Right forelimb (tissue), 1 donor: ENCODE data around the gene RHEX.
"Not testable (repeated sequence)": the region's sequence is repeated elsewhere in the genome, so short reads cannot be mapped to it uniquely, and the experiment has no call there.

Experiments
- DNase-seq: peaks from one replicate; pipeline ENCODE4 v3.0.0-alpha.2; 2018

RHEX gene

DNA sequence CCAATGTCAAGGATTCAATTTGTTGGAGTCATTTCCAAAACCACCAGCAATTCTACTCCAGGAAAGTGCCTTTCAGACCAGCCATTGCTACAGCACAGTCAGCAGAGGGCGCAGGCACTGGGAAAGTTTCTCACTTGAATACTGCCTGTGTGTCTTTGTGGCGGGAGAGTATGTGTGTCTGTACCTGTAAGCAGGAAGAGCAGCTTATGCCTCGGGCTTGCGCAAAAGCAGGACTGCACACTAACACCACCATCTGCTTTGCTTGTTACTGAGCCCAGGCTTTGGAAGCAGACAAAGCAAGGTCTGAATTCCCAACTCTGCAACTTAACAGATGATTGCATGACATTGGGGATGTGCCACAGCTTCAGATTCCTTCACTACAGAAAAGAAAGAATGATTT lies 22.3 kb upstream of the RHEX start:
- peak; percentile 75 for DNase-seq

GRCh38 chr1:206032380-206033140 lies 20.4 kb upstream of the RHEX start:
- DNase-seq, result no peak

DNA sequence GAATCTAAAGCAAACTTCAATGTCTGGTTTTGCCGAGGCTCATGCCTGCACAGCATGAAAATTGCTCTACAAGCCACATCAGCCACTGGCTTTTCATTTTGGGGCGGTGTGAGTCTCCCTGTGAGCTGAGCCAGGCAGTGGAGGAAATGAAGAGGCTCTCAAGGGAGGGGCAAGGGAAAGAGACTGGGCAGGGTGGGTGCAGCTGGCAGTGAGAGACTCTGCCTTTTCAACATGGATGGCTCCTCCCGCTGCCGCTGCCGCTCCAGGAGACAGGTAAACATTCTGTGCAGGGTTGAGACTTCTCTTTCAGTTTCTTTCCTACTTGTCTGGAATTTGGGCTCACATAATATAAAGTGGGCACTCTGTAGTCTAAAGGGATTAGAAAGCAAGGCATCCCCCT lies 17.9 kb upstream of the RHEX start:
- no peak for DNase-seq

DNA sequence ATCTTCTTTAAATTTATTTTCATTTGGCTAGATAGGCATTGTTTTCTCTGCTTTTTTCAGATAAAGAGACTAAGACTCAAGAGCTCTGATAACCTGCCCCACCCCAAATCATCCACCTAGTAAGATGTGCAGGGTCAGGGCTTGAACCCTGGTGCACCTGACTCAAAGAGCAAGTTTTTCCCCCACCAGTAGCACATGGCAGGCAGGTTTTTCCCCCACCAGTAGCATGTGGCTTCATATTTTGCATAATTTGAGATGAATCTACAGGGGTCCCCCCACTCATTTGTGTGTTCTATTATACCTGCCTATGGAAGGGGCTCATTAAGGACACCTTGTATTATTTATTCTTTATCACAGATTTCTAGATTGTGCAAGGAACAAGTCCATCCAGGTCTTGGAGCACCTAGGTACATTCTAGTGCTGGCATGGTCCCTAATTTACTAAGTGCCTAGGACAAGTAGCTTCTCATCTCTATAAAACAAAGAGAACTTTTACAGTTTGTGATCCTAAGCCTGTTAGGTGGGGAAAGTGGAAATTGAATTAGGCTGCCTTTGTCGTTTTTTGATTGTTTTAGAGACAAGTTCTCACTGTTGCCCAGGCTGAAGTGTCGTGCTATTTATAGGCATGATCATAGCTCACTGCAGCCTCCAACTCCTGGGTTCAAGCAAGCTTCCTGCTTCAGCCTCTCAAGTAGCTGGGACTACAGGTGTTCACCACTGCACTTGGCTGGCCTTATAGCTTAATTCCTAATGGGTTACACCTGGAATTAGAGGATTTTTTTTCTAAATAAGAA lies 16.1 kb upstream of the RHEX start:
- DNase-seq, result no peak

- DNase-seq, result no peak
Observed at GRCh38 chr1:206037581-206037980, 15.4 kb upstream of the RHEX start.

DNA sequence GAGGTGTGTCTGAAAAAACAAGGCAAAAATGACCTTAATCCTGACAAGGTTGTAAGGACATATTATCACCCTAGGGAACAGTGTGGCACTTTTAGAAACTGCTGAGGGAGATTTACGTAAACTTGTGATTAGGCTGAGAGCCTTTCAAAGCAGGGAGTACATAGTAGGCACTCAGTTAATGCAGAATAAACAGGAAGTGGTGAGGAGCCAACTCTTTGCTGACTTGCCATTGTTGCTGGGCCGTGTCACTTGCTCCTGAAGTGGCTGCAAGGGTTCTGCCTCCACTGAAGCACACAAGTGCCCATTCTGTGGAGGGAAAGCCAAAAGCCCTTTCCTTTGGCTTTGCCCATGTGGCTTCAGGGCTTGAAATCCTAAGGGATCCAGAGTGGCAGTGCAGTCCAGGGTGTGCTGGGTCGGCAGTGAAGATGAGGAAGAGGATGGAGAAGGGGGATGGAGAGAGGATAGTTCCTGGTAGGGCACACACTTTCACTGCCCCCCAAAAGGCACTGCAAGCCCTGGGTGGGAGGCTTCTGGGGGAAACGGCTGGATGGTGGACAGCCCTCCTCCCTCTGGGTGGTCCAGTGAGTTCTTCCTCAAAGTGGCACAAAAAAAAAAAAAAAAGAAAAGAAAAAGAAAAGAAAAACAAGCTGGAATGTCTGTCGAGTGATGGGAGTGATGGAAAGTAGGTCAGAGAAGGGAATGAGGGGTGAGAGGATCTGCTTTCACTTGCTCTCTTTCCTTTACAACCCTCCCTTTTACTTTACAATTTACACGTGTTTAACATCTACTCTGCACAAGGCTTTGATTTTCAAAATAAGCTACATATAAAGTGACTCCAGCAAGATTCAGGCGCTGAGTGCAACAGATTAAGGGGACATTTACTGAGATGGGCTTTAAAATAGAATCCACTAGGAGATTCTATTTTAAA lies 13.7 kb upstream of the RHEX start:
- DNase-seq, result no peak

DNA sequence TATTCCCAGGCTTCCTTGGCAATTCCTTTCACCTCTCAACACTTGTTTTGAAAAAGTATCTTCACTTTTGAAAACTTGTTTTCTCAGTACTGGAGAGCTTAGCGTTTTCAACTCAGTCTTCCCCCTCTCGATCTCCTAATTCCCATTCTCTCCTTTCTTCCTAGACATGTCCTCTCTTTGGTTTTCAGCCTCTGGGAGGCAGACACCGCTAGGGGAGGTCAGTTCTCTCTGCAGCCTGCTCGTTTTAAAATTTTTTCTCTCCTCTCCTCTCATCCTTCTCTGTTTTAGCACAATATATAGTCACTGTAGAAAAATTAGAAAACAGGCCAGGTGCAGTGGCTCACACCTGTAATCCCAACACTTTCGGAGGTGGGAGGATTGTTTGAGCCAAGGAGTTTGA lies 12.6 kb upstream of the RHEX start:
- no peak for DNase-seq

- DNase-seq, result no peak
Observed at GRCh38 chr1:206041640-206042039, 11.3 kb upstream of the RHEX start.

GRCh38 chr1:206047271-206047670 lies 5.7 kb upstream of the RHEX start:
- no peak for DNase-seq

DNA sequence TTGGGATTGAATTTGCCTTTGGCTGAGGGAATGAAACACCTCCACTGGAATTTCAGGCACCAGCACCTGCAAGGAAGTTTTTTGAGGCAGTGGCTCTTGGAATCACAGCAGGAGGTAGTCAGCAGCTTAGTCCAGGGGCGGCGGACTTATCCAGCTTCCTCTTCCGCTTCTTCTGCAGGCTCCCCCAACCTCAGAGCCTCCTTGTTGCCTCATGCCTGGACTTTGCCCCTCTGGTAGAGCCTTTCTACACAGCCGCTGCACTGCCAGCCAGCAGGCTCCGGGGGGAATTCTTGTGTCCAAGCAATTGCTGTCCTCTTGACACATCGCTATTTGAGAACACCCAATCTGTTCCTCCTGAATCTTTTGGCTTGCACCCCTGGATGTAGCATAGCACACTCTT lies 4.4 kb upstream of the RHEX start:
- no peak for DNase-seq

DNA sequence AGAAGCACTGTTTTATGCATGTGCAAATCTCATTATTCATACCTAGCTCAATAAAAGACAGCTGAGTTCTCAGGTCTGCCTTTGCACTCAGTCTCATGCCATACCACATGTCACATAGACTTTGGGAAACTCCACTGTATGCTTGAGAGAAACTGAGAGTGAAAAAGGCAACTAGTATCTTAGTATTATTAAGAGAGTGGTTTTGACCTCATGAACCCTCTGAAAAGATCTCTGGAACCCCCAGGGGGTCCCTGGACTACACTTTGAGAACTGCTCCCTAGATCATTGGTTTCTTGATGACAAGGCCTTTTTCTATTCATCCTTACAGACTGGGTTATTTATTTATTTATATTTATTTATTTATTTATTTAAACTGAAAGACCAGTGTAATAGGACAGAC lies 3.7 kb upstream of the RHEX start:
- DNase-seq, result no peak

DNA sequence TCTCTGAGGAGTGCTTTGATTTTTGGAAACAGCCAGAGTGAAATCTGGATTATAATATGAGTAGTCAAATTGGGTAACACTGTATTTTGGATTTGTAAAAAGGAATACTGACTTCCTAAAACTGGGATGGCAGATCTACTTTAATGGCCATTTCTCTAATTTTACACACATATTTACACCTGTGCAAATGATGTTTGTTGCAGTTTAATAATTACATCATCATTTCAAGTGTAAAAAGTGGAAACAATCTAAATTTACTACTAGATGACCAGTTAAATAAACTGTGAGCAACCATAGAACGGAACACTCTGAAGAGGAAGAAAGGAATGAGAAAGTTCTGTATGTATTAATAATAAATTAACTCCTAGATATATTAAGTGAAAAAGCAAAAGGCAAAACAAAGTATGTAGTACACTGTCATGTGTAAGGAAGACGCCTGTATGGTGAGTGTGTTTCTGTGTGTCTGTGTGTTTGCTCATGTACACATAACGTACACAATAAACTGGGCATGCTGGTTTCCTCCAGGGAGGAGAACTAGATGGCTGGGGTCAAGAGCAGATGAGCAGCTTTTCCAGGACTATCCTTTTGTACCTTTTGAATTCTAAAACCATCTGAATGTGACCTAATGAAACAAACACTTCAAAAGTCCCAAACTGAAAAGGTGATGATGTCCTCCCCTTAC lies 2.9 kb upstream of the RHEX start:
- no peak for DNase-seq

DNA sequence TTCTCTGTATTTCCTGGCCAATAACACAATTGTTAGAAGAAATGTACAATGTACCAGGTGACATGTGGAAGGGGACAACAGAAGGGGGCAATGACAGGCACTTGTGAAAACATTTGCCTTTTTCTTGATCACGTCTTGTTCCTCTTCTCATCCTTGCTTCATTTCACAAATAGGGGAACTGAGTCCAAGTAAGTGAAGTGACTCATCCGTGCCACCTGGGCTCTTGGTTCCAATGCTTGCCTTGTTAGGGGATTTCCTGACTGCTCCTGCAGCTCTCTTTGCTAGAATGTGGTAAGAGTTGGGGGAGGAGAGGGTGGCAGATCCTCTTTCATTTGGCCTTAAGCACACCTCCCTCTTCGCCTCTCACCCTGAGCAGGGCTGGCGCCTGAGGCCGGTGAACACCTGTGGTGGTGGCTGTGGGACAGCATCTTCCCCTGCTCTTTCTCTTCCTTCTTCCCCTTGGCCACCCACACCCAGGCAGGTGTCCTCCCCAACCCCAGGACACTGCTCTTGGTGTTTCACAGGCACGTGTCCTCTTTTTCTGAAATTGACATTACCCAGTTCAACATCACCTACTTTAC lies 2.2 kb upstream of the RHEX start:
- no peak for DNase-seq

DNA sequence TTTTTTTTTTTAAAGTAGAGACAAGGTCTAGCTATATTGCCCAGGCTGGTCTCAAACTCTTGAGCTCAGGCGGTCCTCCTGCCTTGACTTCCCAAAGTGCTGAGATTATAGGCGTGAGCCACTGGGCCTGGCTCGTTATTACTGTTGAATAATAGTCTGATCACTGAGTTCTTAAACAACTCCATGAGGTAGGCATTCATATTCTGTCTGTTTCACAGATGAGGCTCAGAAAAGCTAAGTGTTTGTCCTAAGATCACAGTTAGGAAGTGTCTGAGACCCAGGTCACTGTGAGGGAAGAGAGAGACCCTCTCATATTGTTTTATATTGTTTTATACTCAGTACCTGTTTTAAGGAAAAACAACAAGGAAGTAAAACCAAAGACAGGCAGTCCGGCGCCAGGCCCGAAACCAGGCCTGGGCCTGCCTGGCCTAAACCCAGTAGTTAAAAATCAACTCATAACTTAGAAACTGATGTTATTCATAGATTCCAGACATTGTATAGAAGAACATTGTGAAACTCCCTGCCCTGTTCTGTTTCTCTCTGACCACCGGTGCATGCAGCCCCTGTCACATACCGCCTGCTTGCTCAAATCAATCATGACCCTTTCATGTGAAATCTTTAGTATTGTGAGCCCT lies 625 bp upstream of the RHEX start:
- not testable (repeated sequence) for DNase-seq

GRCh38 chr1:206053616-206054015 lies 643 bp downstream of the RHEX start:
- not testable (repeated sequence) for DNase-seq

- DNase-seq, result not testable (repeated sequence)
Observed at GRCh38 chr1:206055069-206055625, 2.2 kb downstream of the RHEX start.

DNA sequence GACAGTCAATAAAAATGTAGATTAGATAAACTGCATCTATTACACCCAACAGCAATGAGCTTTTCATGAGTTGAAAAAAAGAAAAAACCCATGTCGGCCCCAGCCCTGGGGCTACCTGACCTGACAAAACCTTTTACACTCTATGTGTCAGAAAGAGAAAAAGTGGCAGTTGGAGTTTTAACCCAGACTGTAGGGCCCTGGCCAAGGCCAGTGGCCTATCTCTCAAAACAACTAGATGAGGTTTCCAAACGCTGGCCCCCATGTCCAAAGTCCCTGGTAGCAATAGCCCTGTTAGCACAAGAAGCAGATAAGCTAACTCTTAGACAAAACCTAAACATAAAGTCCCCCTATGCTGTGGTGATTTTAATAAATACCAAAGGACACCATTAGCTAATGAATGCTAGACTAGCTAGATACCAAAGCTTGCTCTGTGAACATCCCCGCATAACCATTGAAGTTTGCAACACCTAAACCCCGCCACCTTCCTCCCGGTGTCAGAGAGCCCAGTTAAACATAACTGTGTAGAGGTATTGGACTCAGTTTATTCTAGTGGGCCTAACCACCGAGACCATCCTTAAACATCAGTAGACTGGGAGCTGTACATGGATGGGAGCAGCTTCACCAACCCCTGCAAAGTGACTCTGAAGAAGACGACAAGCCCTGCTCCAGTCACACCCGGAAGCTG lies 2.8 kb downstream of the RHEX start:
- not testable (repeated sequence) for DNase-seq

DNA sequence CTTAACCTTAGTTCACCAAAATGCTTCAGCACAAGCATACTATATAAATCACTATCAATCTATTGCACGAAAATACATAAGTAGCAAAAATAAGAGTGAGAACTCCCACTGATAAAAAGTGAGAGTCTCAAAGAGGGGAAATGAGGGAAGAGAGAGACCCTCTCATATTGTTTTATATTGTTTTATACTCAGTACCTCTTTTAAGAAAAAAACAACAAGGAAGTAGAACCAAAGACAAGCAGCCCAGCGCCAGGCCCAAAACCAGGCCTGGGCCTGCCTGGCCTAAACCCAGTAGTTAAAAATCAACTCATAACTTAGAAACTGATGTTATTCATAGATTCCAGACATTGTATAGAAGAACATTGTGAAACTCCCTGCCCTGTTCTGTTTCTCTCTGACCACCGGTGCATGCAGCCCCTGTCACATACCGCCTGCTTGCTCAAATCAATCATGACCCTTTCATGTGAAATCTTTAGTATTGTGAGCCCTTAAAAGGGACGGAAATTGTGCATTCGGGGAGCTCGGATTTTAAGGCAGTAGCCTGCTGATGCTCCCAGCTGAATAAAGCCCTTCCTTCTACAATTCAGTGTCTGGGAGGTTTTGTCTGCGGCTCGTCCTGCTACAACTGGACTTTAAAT lies 5.4 kb downstream of the RHEX start:
- not testable (repeated sequence) for DNase-seq

- no peak for DNase-seq
Observed at GRCh38 chr1:206058927-206059292, 5.9 kb downstream of the RHEX start.

DNA sequence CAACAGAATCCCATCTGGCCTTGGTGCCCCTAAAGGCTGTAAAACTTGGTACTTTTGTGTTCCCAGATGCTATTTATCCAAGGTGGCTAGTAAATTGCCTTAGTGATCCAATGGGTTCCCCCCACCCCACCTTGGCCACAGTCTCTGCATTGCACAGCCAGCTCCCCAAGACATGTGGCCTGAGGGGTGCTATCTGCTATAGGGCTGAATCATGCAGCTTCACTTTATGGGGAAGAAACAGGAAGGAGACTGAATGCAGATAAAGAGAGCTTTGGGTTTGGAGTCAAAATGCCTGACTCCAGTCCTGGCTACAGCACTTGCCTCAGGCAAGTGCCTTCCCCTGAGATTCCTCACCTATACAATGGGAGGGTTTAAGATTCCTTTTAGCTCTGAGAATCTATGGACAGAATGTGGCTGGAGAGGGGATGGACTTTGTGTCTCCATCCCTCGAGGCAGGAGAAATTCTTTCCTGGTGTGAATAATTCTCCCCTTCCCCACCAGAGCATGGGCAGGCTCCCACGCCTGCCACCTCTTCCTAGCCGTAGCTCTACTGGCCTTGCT lies 6.5 kb downstream of the RHEX start:
- DNase-seq, result no peak
